GM12865 (cell line): Measurements from ENCODE around the gene BBS4.

Source experiments
- DNase-seq: peaks from one replicate; pipeline ENCODE4 v3.0.0; 2010; ENCODE audit warnings: low read depth
- H3K4me3 ChIP-seq: 2 replicates; pipeline ENCODE4 v1.5.1; 2011; ENCODE audit warnings: mild to moderate bottlenecking, low read depth, low read length, control low read depth
- CTCF ChIP-seq: IDR thresholded peaks from 2 replicates; pipeline ENCODE4 v1.5.1; 2011; ENCODE audit warnings: low read length, control low read depth, low read depth, inconsistent platforms; ENCODE audit not compliant: insufficient read depth; ENCODE audit errors: missing control alignments

The BBS4 gene

GRCh38 chr15:72784456-72784876 is 98.5 kb downstream of the BBS4 start:
- no peak for TF ChIP-seq CTCF
- H3K4me3 ChIP-seq = peak overlapping the region; percentile 72
- no peak for DNase-seq

GRCh38 chr15:72785432-72785831 is 99.4 kb downstream of the BBS4 start:
- H3K4me3 ChIP-seq = no peak overlapping the region
- TF ChIP-seq CTCF = no peak
- peak; percentile 56 for DNase-seq

GRCh38 chr15:72785841-72786240 is 99.8 kb downstream of the BBS4 start:
- no peak for DNase-seq
- no peak for TF ChIP-seq CTCF
- no peak overlapping the region for H3K4me3 ChIP-seq

GRCh38 chr15:72786242-72786641 is 100.2 kb downstream of the BBS4 start:
- no peak for TF ChIP-seq CTCF
- DNase-seq = no peak

GRCh38 chr15:72786676-72787345 is 100.8 kb downstream of the BBS4 start:
- TF ChIP-seq CTCF = no peak
- no peak overlapping the region for H3K4me3 ChIP-seq
- DNase-seq = peak; percentile 49

More at GRCh38 chr15:72786242-72786641, 100.2 kb downstream of the BBS4 start:
- H3K4me3 ChIP-seq = no peak overlapping the region

GRCh38 chr15:72787526-72787925 is 101.5 kb downstream of the BBS4 start:
- TF ChIP-seq CTCF = no peak
- H3K4me3 ChIP-seq = no peak overlapping the region
- no peak for DNase-seq
